ENCODE results near the gene RPS27L. TPM values are rescaled to one million over a fixed set of nuclear protein-coding genes. Genes with fewer than 3 reads are reported as not detected.

RPS27L gene
- total and polyA plus RNA-seq, 2 experiments from 2014 or later = 134 to 528 TPM

- no peaks in the 10 kb centered on the region for H3K9me2 ChIP-seq (replicated peaks; ENCODE audit: insufficient read depth)
- no peak overlapping the region for H3K4me2 ChIP-seq
- no peaks in the 10 kb centered on the region for H4K20me1 ChIP-seq (ENCODE audit: insufficient read depth, poor library complexity, severe bottlenecking)
- no peaks in the 10 kb centered on the region for H3K9me3 ChIP-seq (ENCODE audit: low read depth)
- no peaks in the 10 kb centered on the region for H3K36me3 ChIP-seq (replicated peaks; ENCODE audit: insufficient read depth, low read depth)
- H3K27me3 ChIP-seq = no peaks in the 10 kb centered on the region
- no peak for DNase-seq (ENCODE audit: low spot score)
- WGBS (ENCODE audit: low lambda C conversion rate, missing lambda C conversion rate) = 79% methylated on average over 2 of the region's 2 CpGs
- TF ChIP-seq CTCF (IDR thresholded peaks at IDR 0.05; ENCODE audit: poor library complexity) (no peak), EZH2phosphoT487 (IDR thresholded peaks at IDR 0.05; ENCODE audit: low read depth, severe bottlenecking, unreplicated experiment) (no peak), EZH2 (IDR thresholded peaks at IDR 0.05; ENCODE audit: borderline replicate concordance) (no peak)
- no peak overlapping the region for H3K4me3 ChIP-seq
- H2AFZ ChIP-seq = no peak overlapping the region
- no peaks in the 10 kb centered on the region for H3K79me2 ChIP-seq
- no peak overlapping the region for H3K27ac ChIP-seq
- no peaks in the 10 kb centered on the region for H3K4me1 ChIP-seq (ENCODE audit: insufficient read depth)
Measured at GRCh38 chr15:63136742-63137141, 20.5 kb downstream of the RPS27L start.

- no peak for DNase-seq (ENCODE audit: low spot score)
- no peaks in the 10 kb centered on the region for H3K79me2 ChIP-seq
- no peaks in the 10 kb centered on the region for H3K9me3 ChIP-seq (ENCODE audit: low read depth)
- H3K9me2 ChIP-seq (replicated peaks; ENCODE audit: insufficient read depth) = no peaks in the 10 kb centered on the region
- H3K27ac ChIP-seq = no peak overlapping the region
- H2AFZ ChIP-seq = no peak overlapping the region
- no peak overlapping the region for H3K4me2 ChIP-seq
- no peaks in the 10 kb centered on the region for H3K4me1 ChIP-seq (ENCODE audit: insufficient read depth)
- H3K4me3 ChIP-seq = no peak overlapping the region
- no peaks in the 10 kb centered on the region for H3K27me3 ChIP-seq
- TF ChIP-seq EZH2phosphoT487 (IDR thresholded peaks at IDR 0.05; ENCODE audit: low read depth, severe bottlenecking, unreplicated experiment) (no peak), CTCF (IDR thresholded peaks at IDR 0.05; ENCODE audit: poor library complexity) (no peak), EZH2 (IDR thresholded peaks at IDR 0.05; ENCODE audit: borderline replicate concordance) (no peak)
- H3K36me3 ChIP-seq (replicated peaks; ENCODE audit: insufficient read depth, low read depth) = no peaks in the 10 kb centered on the region
- no peaks in the 10 kb centered on the region for H4K20me1 ChIP-seq (ENCODE audit: insufficient read depth, poor library complexity, severe bottlenecking)
- WGBS (ENCODE audit: low lambda C conversion rate, missing lambda C conversion rate) = 93% methylated on average over 3 of the region's 3 CpGs
Measured at GRCh38 chr15:63135804-63136203, 21.5 kb downstream of the RPS27L start.

GRCh38 chr15:63135281-63135680 lies 22.0 kb downstream of the RPS27L start:
- Histone ChIP-seq H4K20me1 (ENCODE audit: insufficient read depth, poor library complexity, severe bottlenecking) (no peaks in the 10 kb centered on the region), H3K79me2 (no peaks in the 10 kb centered on the region), H3K4me3 (no peak overlapping the region), H3K27me3 (no peaks in the 10 kb centered on the region), H2AFZ (no peak overlapping the region), H3K27ac (no peak overlapping the region), H3K9me3 (ENCODE audit: low read depth) (no peaks in the 10 kb centered on the region), H3K36me3 (replicated peaks; ENCODE audit: insufficient read depth, low read depth) (no peaks in the 10 kb centered on the region), H3K4me2 (no peak overlapping the region), H3K9me2 (replicated peaks; ENCODE audit: insufficient read depth) (no peaks in the 10 kb centered on the region), H3K4me1 (ENCODE audit: insufficient read depth) (no peaks in the 10 kb centered on the region)
- no peak for DNase-seq (ENCODE audit: low spot score)
- no peak for TF ChIP-seq EZH2phosphoT487 (IDR thresholded peaks at IDR 0.05; ENCODE audit: low read depth, severe bottlenecking, unreplicated experiment)
- TF ChIP-seq CTCF (IDR thresholded peaks at IDR 0.05; ENCODE audit: poor library complexity) = no peak
- no peak for TF ChIP-seq EZH2 (IDR thresholded peaks at IDR 0.05; ENCODE audit: borderline replicate concordance)
- WGBS (ENCODE audit: low lambda C conversion rate, missing lambda C conversion rate) = 97% methylated on average over 5 of the region's 5 CpGs
